HepG2 (cell line): Measurements from ENCODE around the gene CYB5D1. TPM values are rescaled to one million over a fixed set of nuclear protein-coding genes. Genes with fewer than 3 reads are reported as not detected.
A peak's percentile ranks its signal among the peaks of the same experiment; 100 is the strongest.

Source experiments
- ATAC-seq: fragments of 200-7000 bp; cut with Tn5 transposase; 3 replicates; pipeline ENCODE4 v1.9.1; 2020; ENCODE audit warnings: mild to moderate bottlenecking, moderate library complexity
- Bru-seq: library from RNA; stranded (reverse); fragments of 400-500 nt; gene quantifications from one replicate; lab custom pipeline; 2021; lab: Mats Ljungman, UMichigan
- BruChase-seq, 2 experiments: library from RNA; stranded (reverse); fragments of 400-500 nt; gene quantifications; one replicate each; lab custom pipeline; 2021; lab: Mats Ljungman, UMichigan
- BruUV-seq: library from RNA; stranded (reverse); fragments of 400-500 nt; replicated peaks from 2 replicates; lab custom pipeline; 2021; lab: Mats Ljungman, UMichigan
- CTCF ChIA-PET: fragments of 300-600 bp; formaldehyde crosslinking; extraction: SDS; loops from one replicate; lab custom pipeline; 2021; ENCODE audit warnings: low total read pairs, inconsistent platforms, low intra/inter-chr PET ratio; lab: Yijun Ruan, JAX
- POLR2A ChIA-PET: fragments of 350-600 bp; sonication (Branson Sonifier 250); formaldehyde crosslinking; loops from one replicate; lab custom pipeline; 2020; ENCODE audit warnings: antibody characterized with exemption, inconsistent platforms; lab: Yijun Ruan, JAX
- DNase-seq: peaks from one replicate; pipeline ENCODE4 v3.0.0-alpha.2; 2015; ENCODE audit warnings: low spot score
- FAIRE-seq: peaks from 3 replicates; lab custom pipeline; 2011; peaks lifted over from hg19 to GRCh38; lab: Jason Lieb, UNC
- H2AFZ ChIP-seq: one replicate; pipeline ENCODE4 v1.6.1; 2011; ENCODE audit warnings: low read length, inconsistent platforms
- H3K27ac ChIP-seq: fragments of 300-600 bp; 3 replicates; pipeline ENCODE4 v1.8.0; 2011; ENCODE audit warnings: mixed run types, mild to moderate bottlenecking, mixed read lengths, low read length, inconsistent platforms; ENCODE audit not compliant: insufficient read depth; ENCODE audit errors: extremely low read length
- H3K27me3 ChIP-seq, 2 experiments: fragments of 200-600 bp in 1 of 2; 2 replicates in 1 of 2; 3 replicates in 1 of 2; pipeline versions ENCODE4 v1.6.0 to v1.8.0; 2011; ENCODE audit warnings: low read length in 2 of 2, mild to moderate bottlenecking in 2 of 2, moderate library complexity in 2 of 2, inconsistent platforms in 1 of 2; ENCODE audit not compliant: insufficient read depth in 2 of 2, control insufficient read depth in 1 of 2
- H3K36me3 ChIP-seq, 2 experiments: fragments of 200-600 bp in 1 of 2; replicated peaks in 1 of 2; 2 replicates in 1 of 2; 3 replicates in 1 of 2; pipeline versions ENCODE4 v1.5.1 to v1.8.0; 2011; ENCODE audit warnings: low read length in 2 of 2, inconsistent platforms in 1 of 2; ENCODE audit not compliant: insufficient read depth in 2 of 2, control insufficient read depth in 1 of 2
- H3K4me1 ChIP-seq: 2 replicates; pipeline ENCODE4 v1.5.1; 2012; ENCODE audit warnings: low read length, inconsistent platforms; ENCODE audit not compliant: insufficient read depth
- H3K4me2 ChIP-seq: 2 replicates; pipeline ENCODE4 v1.6.0; 2011; ENCODE audit warnings: low read depth, low read length, inconsistent platforms
- H3K4me3 ChIP-seq, 3 experiments: fragments of 200-600 bp in 1 of 3; sonication (generic), shearing (Covaris generic) in 1 of 3; replicated peaks in 1 of 3; 2 replicates each; pipeline ENCODE4 v1.5.1; 2011 to 2016; ENCODE audit warnings: low read length in 3 of 3, inconsistent platforms in 2 of 3, low read depth in 2 of 3, mild to moderate bottlenecking in 2 of 3, control low read depth in 1 of 3, mixed read lengths in 1 of 3; ENCODE audit not compliant: insufficient read depth in 1 of 3
- H3K79me2 ChIP-seq: one replicate; pipeline ENCODE4 v1.6.1; 2011; ENCODE audit warnings: low read length, inconsistent platforms; ENCODE audit not compliant: insufficient read depth
- H3K9ac ChIP-seq: 2 replicates; pipeline ENCODE4 v1.6.0; 2011; ENCODE audit warnings: mild to moderate bottlenecking, low read depth, low read length, inconsistent platforms; ENCODE audit not compliant: insufficient read depth
- H3K9me3 ChIP-seq: 2 replicates; pipeline ENCODE4 v1.5.1; 2012; ENCODE audit warnings: mild to moderate bottlenecking, low read length
- H4K20me1 ChIP-seq: 2 replicates; pipeline ENCODE4 v1.6.0; 2011; ENCODE audit warnings: inconsistent platforms, mild to moderate bottlenecking, low read length, moderate library complexity; ENCODE audit not compliant: insufficient read depth
- GPN1 ChIP-seq: sonication (generic); formaldehyde crosslinking; IDR thresholded peaks from 2 replicates; pipeline ENCODE4 v1.5.1; 2020; ENCODE audit warnings: missing genetic modification reagents, borderline replicate concordance
- HMG20B ChIP-seq: conservative IDR thresholded peaks from 2 replicates; pipeline ENCODE4 v1.6.1; 2016; ENCODE audit warnings: missing genetic modification reagents, missing compliant biosample characterization
- HOXA7 ChIP-seq: sonication (generic); formaldehyde crosslinking; IDR thresholded peaks from 2 replicates; pipeline ENCODE4 v1.8.1; 2022; ENCODE audit warnings: mild to moderate bottlenecking, missing genetic modification reagents, moderate library complexity
- KLF6 ChIP-seq: IDR thresholded peaks from 2 replicates; pipeline ENCODE4 v1.8.0; 2016; ENCODE audit warnings: missing biosample characterization, missing genetic modification reagents
- LRRFIP1 ChIP-seq: sonication (generic); formaldehyde crosslinking; conservative IDR thresholded peaks from 2 replicates; pipeline ENCODE4 v1.4.0; 2020; ENCODE audit warnings: missing genetic modification reagents
- NFE2 ChIP-seq: sonication (generic); formaldehyde crosslinking; IDR thresholded peaks from 2 replicates; pipeline ENCODE4 v1.4.0; 2020; ENCODE audit warnings: missing genetic modification reagents
- SOX13 ChIP-seq, 3 experiments: fragments of 450-650 bp in 1 of 3; sonication (generic) in 1 of 3; formaldehyde crosslinking in 1 of 3; IDR thresholded peaks in 2 of 3; conservative IDR thresholded peaks in 1 of 3; 2 replicates each; pipeline versions ENCODE4 v1.5.0 to v1.6.1; 2016 to 2020; ENCODE audit warnings: antibody characterized with exemption in 1 of 3, mild to moderate bottlenecking in 1 of 3, missing compliant biosample characterization in 1 of 3, missing genetic modification reagents in 1 of 3, moderate library complexity in 1 of 3
- ZBTB7A ChIP-seq: sonication (generic); formaldehyde crosslinking; IDR thresholded peaks from 2 replicates; pipeline ENCODE4 v1.8.0; 2022; ENCODE audit warnings: mild to moderate bottlenecking, missing genetic modification reagents
- ZNF124 ChIP-seq: sonication (generic); formaldehyde crosslinking; IDR thresholded peaks from 2 replicates; pipeline ENCODE4 v1.4.0; 2020; ENCODE audit warnings: missing genetic modification reagents
- ZNF567 ChIP-seq: sonication (generic); formaldehyde crosslinking; IDR thresholded peaks from 2 replicates; pipeline ENCODE4 v1.8.1; 2023; ENCODE audit warnings: mild to moderate bottlenecking, missing genetic modification reagents, borderline replicate concordance
- WGBS: methylation state at CpG from one replicate; pipeline ENCODE4 v1.1.6; 2017; ENCODE audit warnings: low lambda C conversion rate; 5-methylcytosine and 5-hydroxymethylcytosine counted together
- in situ Hi-C: cut with HindIII; loops from 2 replicates; pipeline ENCODE4 v1.10.0; 2017; ENCODE audit warnings: low pct_unique_long_range_greater_than_20kb; ENCODE audit not compliant: extremely low pct_ligation_motif_present
- intact Hi-C: fragments of 100-400 bp; cut with micrococcal nuclease; formaldehyde crosslinking; loops from one replicate; pipeline ENCODE4 v1.10.0; 2022; ENCODE audit not compliant: unreplicated experiment
- long read RNA-seq, 2 experiments: library from RNA in 1 of 2; library from polyadenylated mRNA in 1 of 2; stranded (forward) in 1 of 2; unstranded in 1 of 2; transcript quantifications; one replicate each; pipeline ENCODE4 v2.0.0, GENCODE V29; 2019 to 2022
- polyA minus RNA-seq, 3 experiments: library from RNA; depleted of rRNA, polyadenylated mRNA; stranded (reverse); fragments of >200 nt; gene quantifications; 2 replicates each; pipeline ENCODE4 v1.2.3, GENCODE V29; 2011; ENCODE audit warnings: low replicate concordance in 1 of 3
- polyA plus RNA-seq, 8 experiments: library from polyadenylated mRNA; depleted of rRNA in 3 of 8; stranded (reverse) in 7 of 8; unstranded in 1 of 8; fragments of >200 nt; fragmentation: Illumina TruSeq in 4 of 8; extraction: Trizol in 4 of 8; gene quantifications; 2 replicates each; pipeline versions ENCODE4 v1.2.1 to v1.2.3, GENCODE V29; 2011 to 2016; ENCODE audit warnings: low read depth in 4 of 8, missing spikeins in 1 of 8, mixed read lengths in 1 of 8; ENCODE audit not compliant: insufficient read depth in 1 of 8
- total RNA-seq, 5 experiments: library from RNA; depleted of rRNA; stranded (reverse); fragments of >200 nt; fragmentation: Illumina TruSeq; extraction: Trizol; gene quantifications; 2 replicates each; pipeline ENCODE4 v1.2.3, GENCODE V29; 2016; ENCODE audit warnings: low read depth in 1 of 5
- TF ChIP-seq, protein P1 (sequence below): IDR thresholded peaks from 2 replicates; pipeline ENCODE4 v1.6.1; 2012; ENCODE audit warnings: inconsistent platforms
- TF ChIP-seq, protein P2 (sequence below): sonication (generic); formaldehyde crosslinking; IDR thresholded peaks from 2 replicates; pipeline ENCODE4 v1.9.0; 2022; ENCODE audit warnings: low read depth, missing genetic modification reagents

CYB5D1 gene
- total RNA-seq (2016; rRNA removed; fragmentation: Illumina TruSeq; extraction: Trizol) = 17.0 and 21.4 TPM in 2 replicates
- total RNA-seq (2016; cell fraction: cytosol; rRNA removed; fragmentation: Illumina TruSeq; extraction: Trizol; ENCODE audit: low read depth) = 1.1 TPM in 2 replicates
- total RNA-seq (2016; cell fraction: insoluble cytoplasmic fraction; rRNA removed; fragmentation: Illumina TruSeq; extraction: Trizol) = 16.9 and 20.4 TPM in 2 replicates
- 9.5 and 12.3 TPM in 2 replicates for total RNA-seq (2016; cell fraction: membrane; rRNA removed; fragmentation: Illumina TruSeq; extraction: Trizol)
- total RNA-seq (2016; cell fraction: nucleus; rRNA removed; fragmentation: Illumina TruSeq; extraction: Trizol) = 9.1 and 10.0 TPM in 2 replicates
- 7.9 and 8.9 TPM in 2 replicates for polyA plus RNA-seq (2011; rRNA removed)
- 7.7 and 8.1 TPM in 2 replicates for polyA plus RNA-seq (2011; cell fraction: cytosol; rRNA removed)
- polyA plus RNA-seq (2011; cell fraction: nucleus; rRNA removed) = 7.1 and 7.3 TPM in 2 replicates
- 5.1 and 7.4 TPM in 2 replicates for polyA plus RNA-seq (2012)
- 1.4 and 1.9 TPM in 2 replicates for polyA plus RNA-seq (2016; cell fraction: cytosol; fragmentation: Illumina TruSeq; extraction: Trizol; ENCODE audit: low read depth)
- polyA plus RNA-seq (2016; cell fraction: insoluble cytoplasmic fraction; fragmentation: Illumina TruSeq; extraction: Trizol; ENCODE audit: low read depth) = 20.6 and 21.0 TPM in 2 replicates
- polyA plus RNA-seq (2016; cell fraction: membrane; fragmentation: Illumina TruSeq; extraction: Trizol; ENCODE audit: low read depth) = 6.2 and 7.1 TPM in 2 replicates
- polyA plus RNA-seq (2016; cell fraction: nucleus; fragmentation: Illumina TruSeq; extraction: Trizol; ENCODE audit: insufficient read depth, low read depth) = 14.1 and 14.8 TPM in 2 replicates
- polyA minus RNA-seq (2011; rRNA and poly(A)+ RNA removed; ENCODE audit: low replicate concordance) = 9.3 and 30.2 TPM in 2 replicates
- 4.3 and 5.6 TPM in 2 replicates for polyA minus RNA-seq (2011; cell fraction: cytosol; rRNA and poly(A)+ RNA removed)
- 4.2 and 6.0 TPM in 2 replicates for polyA minus RNA-seq (2011; cell fraction: nucleus; rRNA and poly(A)+ RNA removed)
- percentile 60 among the genes with signal in this experiment for Bru-seq, nascent RNA
- BruChase-seq, experiment 1, labeled RNA remaining after a 6-hour chase = percentile 89 among the genes with signal in this experiment
- BruChase-seq, experiment 2, labeled RNA remaining after a 2-hour chase = percentile 88 among the genes with signal in this experiment
- long read RNA-seq, experiment 1, transcript CYB5D1-201 (4 exons, 3,509 nt) = major isoform, 5 of 11 reads
- long read RNA-seq, experiment 1, partial matches to known transcripts = 4 of 11 reads
- long read RNA-seq, experiment 1, other reads (novel, unspliced or antisense) = 0 of 11 reads
- long read RNA-seq, experiment 2, transcript CYB5D1-201 (4 exons, 3,509 nt) = major isoform, 6 of 8 reads
- long read RNA-seq, experiment 2, partial matches to known transcripts = 1 of 8 reads
- long read RNA-seq, experiment 2, other reads (novel, unspliced or antisense) = 0 of 8 reads

DNA sequence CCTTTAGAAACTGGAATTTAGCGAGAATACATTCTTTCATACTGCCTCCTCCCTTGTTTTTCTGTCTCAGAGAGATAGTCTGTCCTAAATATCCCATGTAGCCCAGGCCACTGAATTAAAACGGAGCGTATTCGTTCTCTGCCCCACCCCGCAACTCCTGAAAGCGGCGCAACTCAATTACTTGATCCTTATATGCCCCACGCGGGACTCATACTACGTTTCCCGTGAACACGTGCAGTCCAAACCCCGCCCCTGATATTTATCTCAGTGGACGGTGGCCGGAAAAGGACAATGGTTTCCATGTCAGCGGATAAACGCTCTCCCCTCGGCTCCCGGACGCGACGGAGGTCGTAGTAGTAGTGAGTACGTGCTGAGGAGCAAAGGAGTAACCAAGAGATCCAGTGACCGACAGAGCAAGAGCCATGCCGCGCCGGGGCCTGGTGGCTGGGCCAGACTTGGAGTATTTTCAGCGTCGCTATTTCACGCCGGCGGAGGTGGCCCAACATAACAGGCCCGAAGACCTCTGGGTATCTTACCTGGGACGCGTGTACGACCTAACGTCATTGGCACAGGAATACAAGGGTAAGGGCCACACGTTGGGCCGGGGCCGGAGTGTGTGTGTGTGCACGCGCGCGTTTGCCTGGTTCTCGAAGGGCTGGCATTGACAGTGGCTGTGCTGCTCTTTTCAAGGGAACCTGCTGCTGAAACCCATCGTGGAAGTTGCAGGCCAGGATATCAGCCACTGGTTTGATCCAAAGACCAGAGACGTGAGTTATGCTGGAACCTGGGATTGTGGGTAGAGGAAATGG, at the start of gene CYB5D1:
Gene CYB5D1 (plus strand): TSS at position 291 of the 809 bp plus-strand sequence. CDS start 132 bp downstream, at position 423.
- Histone ChIP-seq H3K9me3 (no peaks in the 10 kb centered on the region), H3K79me2 (peaks cover 8% of the 10 kb centered on the region), H3K27ac (peak within 1 kb of the TSS; percentile 94), H4K20me1 (no peaks in the 10 kb centered on the region), H3K27me3 (no peaks in the 10 kb centered on the region; a peak in 1 of 5 replicates), H3K4me2 (peak within 1 kb of the TSS; percentile 98), H3K4me1 (peaks cover 56% of the 10 kb centered on the region), H2AFZ (peak within 1 kb of the TSS; percentile 88), H3K36me3 (peaks cover under 1 to 3% of the 10 kb centered on the region in 2 experiments; a peak in 1 of 5 replicates), H3K9ac (peak within 1 kb of the TSS; percentile 80), H3K4me3 (peak within 1 kb of the TSS; percentile 70 to 83 (median 83))
- DNase-seq (peak; percentile 90), ATAC-seq (peak; percentile 37), FAIRE-seq (no peak)
- WGBS = 0% methylated on average over 21 of the region's 48 CpGs
- no TSS peak for BruUV-seq
- in situ Hi-C loops (loop anchor here (5.0 kb wide), 1 partner anchor 39 kb away; no protein-coding TSS in a partner anchor), intact Hi-C loops (loop anchor here (2.0 kb wide), 1 partner anchor 21 kb away; no protein-coding TSS in a partner anchor)
- POLR2A ChIA-PET = interaction anchor here (0.6 to 3.1 kb wide), 19 partner anchors 11 to 562 kb away, joined by 3 to 104 read pairs (median 5); partner anchors contain the start of genes CHD3, CNTROB, KDM6B and RNF227
- CTCF ChIA-PET = interaction anchor here (2.0 to 3.3 kb wide), 2 partner anchors 35 to 40 kb away, joined by 9 read pairs; no protein-coding TSS in a partner anchor
- TF ChIP-seq, protein P1, sequence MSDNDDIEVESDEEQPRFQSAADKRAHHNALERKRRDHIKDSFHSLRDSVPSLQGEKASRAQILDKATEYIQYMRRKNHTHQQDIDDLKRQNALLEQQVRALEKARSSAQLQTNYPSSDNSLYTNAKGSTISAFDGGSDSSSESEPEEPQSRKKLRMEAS = peak; percentile 83
- TF ChIP-seq, protein P2, sequence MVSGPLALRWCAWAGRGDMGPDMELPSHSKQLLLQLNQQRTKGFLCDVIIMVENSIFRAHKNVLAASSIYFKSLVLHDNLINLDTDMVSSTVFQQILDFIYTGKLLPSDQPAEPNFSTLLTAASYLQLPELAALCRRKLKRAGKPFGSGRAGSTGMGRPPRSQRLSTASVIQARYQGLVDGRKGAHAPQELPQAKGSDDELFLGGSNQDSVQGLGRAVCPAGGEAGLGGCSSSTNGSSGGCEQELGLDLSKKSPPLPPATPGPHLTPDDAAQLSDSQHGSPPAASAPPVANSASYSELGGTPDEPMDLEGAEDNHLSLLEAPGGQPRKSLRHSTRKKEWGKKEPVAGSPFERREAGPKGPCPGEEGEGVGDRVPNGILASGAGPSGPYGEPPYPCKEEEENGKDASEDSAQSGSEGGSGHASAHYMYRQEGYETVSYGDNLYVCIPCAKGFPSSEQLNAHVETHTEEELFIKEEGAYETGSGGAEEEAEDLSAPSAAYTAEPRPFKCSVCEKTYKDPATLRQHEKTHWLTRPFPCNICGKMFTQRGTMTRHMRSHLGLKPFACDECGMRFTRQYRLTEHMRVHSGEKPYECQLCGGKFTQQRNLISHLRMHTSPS = no peak
- no peak for TF ChIP-seq HOXA7 (CRISPR knock-in tag)
- no peak for TF ChIP-seq HMG20B (CRISPR knock-in tag)
- 0 out of 2 replicates have a peak, but pooled peaks have one; percentile 8 for TF ChIP-seq SOX13 (IDR thresholded peaks at IDR 0.05)
- no peak for TF ChIP-seq SOX13 (CRISPR knock-in tag; conservative IDR thresholded peaks at IDR 0.05 in 1 of 2, IDR thresholded peaks at IDR 0.05 in 1 of 2)
- no peak for TF ChIP-seq NFE2 (CRISPR knock-in tag)
- no peak for TF ChIP-seq ZNF567
- TF ChIP-seq GPN1 (CRISPR knock-in tag) = no peak
- no peak for TF ChIP-seq ZBTB7A (CRISPR knock-in tag)
- TF ChIP-seq ZNF124 (CRISPR knock-in tag) = no peak
- no peak for TF ChIP-seq LRRFIP1 (CRISPR knock-in tag)
- TF ChIP-seq KLF6 (CRISPR knock-in tag) = no peak
